Skeletal muscle tissue (tissue), 4 donors: ENCODE measurements around the gene LRRC1. TPM values are rescaled to one million over a fixed set of nuclear protein-coding genes. Genes with fewer than 3 reads are reported as not detected.

Experiments used
- H3K27ac ChIP-seq: one replicate; pipeline ENCODE4 v1.7.0; 2013; ENCODE audit warnings: mild to moderate bottlenecking, low read depth, low read length, inconsistent platforms
- H3K27me3 ChIP-seq, 3 donors: one replicate each; pipeline ENCODE4 v1.7.0; 2013; ENCODE audit warnings: low read length in 3 of 3; ENCODE audit not compliant: control insufficient read depth in 3 of 3, insufficient read depth in 3 of 3
- H3K36me3 ChIP-seq, 3 donors: one replicate each; pipeline ENCODE4 v1.7.0; 2013; ENCODE audit warnings: low read length in 3 of 3; ENCODE audit not compliant: control insufficient read depth in 3 of 3, insufficient read depth in 3 of 3
- H3K4me1 ChIP-seq, 3 donors: one replicate each; pipeline ENCODE4 v1.7.0; 2013; ENCODE audit warnings: low read length in 3 of 3, mild to moderate bottlenecking in 3 of 3; ENCODE audit not compliant: control insufficient read depth in 3 of 3, insufficient read depth in 3 of 3
- H3K4me3 ChIP-seq, 3 donors: one replicate each; pipeline ENCODE4 v1.7.0; 2013; ENCODE audit warnings: low read length in 3 of 3
- H3K9ac ChIP-seq, 3 donors: one replicate each; pipeline ENCODE4 v1.7.0; 2013; ENCODE audit warnings: low read length in 3 of 3, mild to moderate bottlenecking in 3 of 3, moderate library complexity in 2 of 3, low read depth in 1 of 3
- H3K9me3 ChIP-seq, 3 donors: one replicate each; pipeline ENCODE4 v1.7.0; 2013; ENCODE audit warnings: low read length in 3 of 3; ENCODE audit not compliant: control insufficient read depth in 3 of 3
- total RNA-seq: library from RNA; depleted of rRNA; stranded (reverse); fragments of >200 nt; gene quantifications from one replicate; pipeline ENCODE4 v1.2.3, GENCODE V29; 2014
- donor health status: Osteomylitis.

The LRRC1 gene
- total RNA-seq, 1 donor from 2014 or later = 3.7 TPM

DNA sequence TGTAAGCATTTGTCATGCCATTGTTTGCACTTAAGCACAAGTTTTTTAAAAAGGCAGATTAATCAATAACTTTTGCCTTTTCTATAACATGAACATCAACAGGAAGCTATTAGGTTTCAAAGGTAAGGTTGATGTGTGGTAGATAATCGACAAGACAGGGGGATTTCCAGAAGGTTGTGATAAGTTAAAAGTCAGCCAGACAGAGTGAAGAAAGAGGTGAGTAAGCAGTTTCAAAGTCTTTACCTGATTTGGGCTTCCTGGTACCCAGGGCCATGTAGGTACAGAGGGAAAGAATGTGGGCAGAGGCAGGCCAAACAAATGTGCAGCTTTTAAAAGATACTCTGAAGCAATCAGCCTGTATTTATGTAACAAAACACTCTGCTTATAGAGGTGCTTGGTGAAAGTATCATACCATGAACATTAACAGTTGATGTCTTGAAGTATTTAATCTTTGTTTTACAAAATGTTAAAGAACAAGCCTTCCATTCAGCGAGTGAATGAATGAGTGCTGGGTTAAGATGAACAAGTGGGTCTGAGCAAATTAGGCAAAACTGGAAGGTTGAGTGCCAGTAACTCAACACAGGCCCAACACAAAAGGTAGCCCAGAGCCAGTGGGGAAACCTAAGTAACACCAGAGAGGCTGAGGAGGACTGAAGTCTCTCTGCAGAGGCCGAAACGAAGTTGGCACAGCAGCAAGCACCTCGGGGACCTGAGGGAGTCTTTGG is 60.2 kb downstream of the LRRC1 start:
- Histone ChIP-seq H3K9me3 (no peaks in the 10 kb centered on the region), H3K36me3 (no peaks in the 10 kb centered on the region), H3K4me1 (peaks cover 0 to 3% (median 0%) of the 10 kb centered on the region in 3 donors), H3K4me3 (no peak overlapping the region), H3K27ac (no peak overlapping the region), H3K9ac (no peak overlapping the region), H3K27me3 (no peaks in the 10 kb centered on the region)

DNA sequence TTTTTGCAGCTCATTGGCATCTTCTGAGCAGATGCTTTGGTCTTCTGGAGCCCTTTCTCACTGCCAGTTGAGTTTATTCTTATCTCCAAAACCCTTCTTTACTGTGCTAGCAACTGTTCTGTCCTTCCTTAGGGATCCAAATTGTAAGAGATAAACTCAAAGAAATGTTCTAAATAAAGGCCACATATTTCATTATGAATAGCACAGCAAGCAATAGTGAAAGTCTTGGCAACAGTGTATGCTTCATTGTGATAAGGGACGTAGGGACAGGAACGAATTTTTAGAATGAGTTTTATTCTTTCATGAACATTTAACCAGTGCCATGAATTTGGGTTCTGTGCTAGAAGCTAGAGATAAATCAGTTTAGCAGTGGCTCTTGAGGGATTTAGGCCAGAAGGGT is 61.1 kb downstream of the LRRC1 start:
- no peaks in the 10 kb centered on the region for H3K36me3 ChIP-seq
- no peak overlapping the region for H3K27ac ChIP-seq
- H3K4me3 ChIP-seq = no peak overlapping the region
- no peaks in the 10 kb centered on the region for H3K9me3 ChIP-seq
- peaks cover 0 to 3% (median 0%) of the 10 kb centered on the region in 3 donors for H3K4me1 ChIP-seq
- no peaks in the 10 kb centered on the region for H3K27me3 ChIP-seq
- H3K9ac ChIP-seq = no peak overlapping the region

DNA sequence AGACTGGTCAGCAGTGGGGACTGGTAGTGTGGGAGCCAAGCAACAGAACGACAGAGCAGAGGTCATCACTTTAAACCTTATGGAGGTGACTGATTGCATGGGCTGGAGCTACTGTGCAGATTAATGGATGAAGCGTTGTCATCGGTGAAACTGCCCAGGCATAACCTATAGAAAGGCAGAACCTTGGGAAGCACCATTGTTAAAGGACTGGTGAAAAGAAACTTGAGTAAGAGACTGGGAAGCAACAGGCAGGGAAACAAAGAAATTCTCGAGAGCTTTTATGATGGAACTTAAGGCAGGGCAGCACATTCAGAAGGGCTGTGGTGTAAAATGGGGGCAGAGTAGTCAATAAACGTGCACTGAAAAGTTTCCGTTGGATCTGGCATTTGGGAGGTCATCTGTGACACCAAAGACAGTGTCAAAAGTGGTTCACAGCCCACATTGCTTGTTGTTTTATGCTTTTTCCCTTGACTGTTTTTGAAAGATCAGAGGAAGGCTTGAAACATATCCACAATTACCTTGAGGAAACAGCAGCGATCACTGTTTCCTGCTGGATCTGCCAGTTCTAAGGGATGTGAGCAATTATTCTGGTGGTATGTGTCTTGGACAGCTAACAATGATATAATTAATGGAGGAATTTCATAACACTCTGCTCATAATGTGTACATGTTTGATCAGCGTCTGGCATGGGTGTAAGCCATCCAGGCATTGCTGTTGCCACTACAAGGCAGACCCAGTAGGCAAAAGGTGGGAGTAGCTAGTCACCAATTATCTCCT is 62.7 kb downstream of the LRRC1 start:
- no peaks in the 10 kb centered on the region for H3K36me3 ChIP-seq
- no peak overlapping the region for H3K9ac ChIP-seq
- peaks cover 0 to 3% (median 0%) of the 10 kb centered on the region in 3 donors for H3K4me1 ChIP-seq
- no peak overlapping the region for H3K4me3 ChIP-seq
- H3K27ac ChIP-seq = no peak overlapping the region
- no peaks in the 10 kb centered on the region for H3K9me3 ChIP-seq
- no peaks in the 10 kb centered on the region for H3K27me3 ChIP-seq

DNA sequence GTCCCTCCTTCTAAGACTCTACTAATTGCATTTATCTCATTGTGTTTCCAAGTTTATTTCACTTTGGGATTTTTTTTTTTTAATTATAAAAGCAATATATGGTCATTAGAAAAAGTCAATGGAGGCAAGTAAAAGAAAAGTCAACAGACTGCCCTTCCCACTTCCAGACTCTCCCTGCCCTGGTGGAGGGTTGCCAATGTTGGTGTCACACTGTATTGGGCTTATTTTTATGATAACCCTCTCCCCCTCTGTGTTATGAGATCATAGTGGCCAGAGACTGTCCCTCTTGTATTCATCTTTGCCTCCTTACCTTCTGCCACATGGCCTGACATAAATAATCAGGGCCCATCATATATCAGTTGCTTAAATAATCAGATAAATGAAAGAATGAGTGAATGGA is 63.4 kb downstream of the LRRC1 start:
- no peak overlapping the region for H3K9ac ChIP-seq
- no peaks in the 10 kb centered on the region for H3K36me3 ChIP-seq
- H3K27ac ChIP-seq = no peak overlapping the region
- no peak overlapping the region for H3K4me3 ChIP-seq
- peaks cover 0 to 3% (median 0%) of the 10 kb centered on the region in 3 donors for H3K4me1 ChIP-seq
- no peaks in the 10 kb centered on the region for H3K9me3 ChIP-seq
- no peaks in the 10 kb centered on the region for H3K27me3 ChIP-seq

DNA sequence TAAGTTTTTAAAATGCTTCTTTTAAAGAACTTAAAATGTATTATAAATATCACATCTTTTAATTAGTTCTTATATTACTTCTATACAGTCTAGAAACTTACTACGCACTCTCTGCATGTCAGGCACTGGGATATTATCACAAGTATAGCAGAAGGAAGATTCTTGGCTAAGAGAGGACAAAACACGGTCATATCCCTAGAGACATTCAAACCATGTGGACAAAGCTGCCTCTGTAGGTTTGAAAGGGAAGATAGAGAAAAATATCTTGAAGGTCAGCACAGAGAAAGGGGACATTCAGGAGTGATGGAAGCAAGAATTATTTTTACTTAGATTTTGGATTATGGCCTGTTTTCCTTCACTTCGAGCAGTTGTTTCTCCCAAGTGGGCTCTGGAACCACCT is 64.1 kb downstream of the LRRC1 start:
- no peaks in the 10 kb centered on the region for H3K36me3 ChIP-seq
- H3K4me1 ChIP-seq = peaks cover 0 to 3% (median 0%) of the 10 kb centered on the region in 3 donors

DNA sequence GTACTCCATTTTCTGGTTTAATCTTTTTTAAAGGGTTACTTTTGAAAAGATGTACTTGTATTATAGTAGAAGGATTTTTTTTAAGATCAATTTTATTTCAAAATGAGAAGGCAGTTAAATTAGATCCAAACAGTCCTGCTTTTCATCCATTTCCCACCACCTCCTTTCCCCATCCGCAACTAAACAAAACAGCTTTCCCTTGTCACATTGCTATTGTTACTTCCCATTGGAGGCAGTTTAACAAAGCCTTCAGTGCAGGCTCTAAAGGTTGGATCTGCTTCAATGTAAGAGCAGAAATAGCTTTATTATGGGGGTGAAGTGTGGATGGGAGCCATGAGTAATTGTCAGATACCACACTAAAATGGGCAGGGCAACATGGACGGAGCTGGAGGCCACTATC is 65.7 kb downstream of the LRRC1 start:
- Histone ChIP-seq H3K4me1 (peaks cover 0 to 3% (median 0%) of the 10 kb centered on the region in 3 donors), H3K27me3 (no peaks in the 10 kb centered on the region), H3K9ac (no peak overlapping the region), H3K36me3 (no peaks in the 10 kb centered on the region), H3K4me3 (no peak overlapping the region), H3K27ac (no peak overlapping the region), H3K9me3 (no peaks in the 10 kb centered on the region)

More for the DNA sequence above, 64.1 kb downstream of the LRRC1 start:
- Histone ChIP-seq H3K9ac (no peak overlapping the region), H3K4me3 (no peak overlapping the region), H3K9me3 (no peaks in the 10 kb centered on the region), H3K27ac (no peak overlapping the region), H3K27me3 (no peaks in the 10 kb centered on the region)

DNA sequence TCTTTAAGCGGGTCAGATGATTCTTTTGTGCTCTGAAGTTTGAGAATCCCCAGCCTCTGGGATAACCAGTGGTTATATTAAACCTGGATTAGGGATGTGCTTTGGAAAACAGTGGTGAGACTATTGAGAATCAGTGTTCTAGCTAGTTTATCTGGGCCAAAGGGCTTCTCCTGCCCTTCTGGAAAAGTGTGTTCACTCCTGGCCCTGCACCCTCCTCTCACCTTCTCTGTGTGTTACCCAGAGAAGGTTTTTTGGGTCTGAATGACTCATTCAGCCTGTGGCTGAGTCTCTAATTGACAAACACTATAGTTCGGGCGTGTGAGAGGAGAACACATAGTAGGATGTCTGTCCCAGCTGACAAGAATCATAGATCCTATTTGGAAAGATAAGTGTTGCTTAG is 66.7 kb downstream of the LRRC1 start:
- Histone ChIP-seq H3K4me3 (no peak overlapping the region), H3K4me1 (peaks cover 0 to 1% (median 0%) of the 10 kb centered on the region in 3 donors), H3K9ac (no peak overlapping the region), H3K27ac (no peak overlapping the region), H3K27me3 (no peaks in the 10 kb centered on the region), H3K9me3 (no peaks in the 10 kb centered on the region), H3K36me3 (no peaks in the 10 kb centered on the region)

DNA sequence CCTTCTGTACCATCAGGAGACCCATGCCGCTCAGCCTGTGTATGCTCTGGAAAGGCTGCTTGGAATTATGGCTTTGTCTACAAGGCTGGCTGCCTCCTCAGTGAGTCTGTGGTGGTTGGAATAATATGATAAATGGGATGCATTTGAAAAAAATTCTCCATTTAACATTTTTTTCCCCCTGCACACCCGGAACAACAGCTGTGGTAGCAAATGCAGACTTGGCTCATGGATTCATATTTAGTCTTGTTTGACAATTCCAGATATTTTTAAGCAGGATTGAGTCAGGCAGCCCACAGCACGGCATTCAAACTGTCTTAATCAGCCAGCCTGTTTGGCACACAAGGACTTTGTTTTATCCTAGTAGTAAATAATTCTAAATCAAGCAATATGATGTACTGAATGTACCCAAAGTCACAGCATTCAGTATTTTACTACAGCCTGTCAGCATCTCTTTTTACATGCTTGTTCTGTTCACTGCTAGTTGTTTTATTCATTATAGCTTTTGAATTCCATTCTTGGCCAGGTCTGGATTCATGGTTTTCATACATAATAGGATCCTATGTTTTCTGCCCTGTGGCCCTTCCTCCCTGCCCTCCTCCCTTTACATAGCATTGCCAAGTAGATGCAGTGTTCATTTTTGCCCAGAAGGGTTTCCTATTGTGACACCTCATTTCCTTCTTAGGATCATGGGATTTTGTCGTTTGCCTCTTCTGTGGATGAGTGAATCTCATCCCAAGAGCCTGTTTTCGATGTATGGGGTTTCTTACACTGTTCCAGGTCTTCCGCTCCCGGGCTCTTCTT is 68.1 kb downstream of the LRRC1 start:
- no peak overlapping the region for H3K4me3 ChIP-seq
- no peak overlapping the region for H3K27ac ChIP-seq
- no peaks in the 10 kb centered on the region for H3K4me1 ChIP-seq
- no peaks in the 10 kb centered on the region for H3K9me3 ChIP-seq
- no peak overlapping the region for H3K9ac ChIP-seq
- no peaks in the 10 kb centered on the region for H3K36me3 ChIP-seq
- no peaks in the 10 kb centered on the region for H3K27me3 ChIP-seq

DNA sequence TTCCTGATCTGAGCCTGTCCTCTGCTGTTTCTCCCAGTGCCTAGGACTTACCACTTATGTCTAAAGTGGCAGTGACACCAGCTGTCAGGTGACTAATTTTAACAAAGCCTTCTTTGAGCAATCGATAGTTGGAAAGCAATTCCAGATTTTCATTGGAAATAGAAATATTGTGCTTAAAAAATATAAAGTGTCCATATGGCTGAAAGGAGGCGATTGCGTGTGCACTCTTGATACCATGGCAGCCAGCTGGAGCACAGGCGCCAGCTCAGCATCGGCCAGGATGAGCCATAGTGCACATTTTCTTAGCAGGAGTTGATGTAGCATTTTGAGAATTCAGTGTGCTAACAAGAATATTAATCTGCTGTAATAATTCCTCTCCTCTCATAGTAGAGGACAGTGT is 70.0 kb downstream of the LRRC1 start:
- Histone ChIP-seq H3K9me3 (no peaks in the 10 kb centered on the region), H3K27ac (no peak overlapping the region), H3K4me1 (no peaks in the 10 kb centered on the region), H3K9ac (no peak overlapping the region), H3K36me3 (no peaks in the 10 kb centered on the region), H3K4me3 (no peak overlapping the region), H3K27me3 (no peaks in the 10 kb centered on the region)

DNA sequence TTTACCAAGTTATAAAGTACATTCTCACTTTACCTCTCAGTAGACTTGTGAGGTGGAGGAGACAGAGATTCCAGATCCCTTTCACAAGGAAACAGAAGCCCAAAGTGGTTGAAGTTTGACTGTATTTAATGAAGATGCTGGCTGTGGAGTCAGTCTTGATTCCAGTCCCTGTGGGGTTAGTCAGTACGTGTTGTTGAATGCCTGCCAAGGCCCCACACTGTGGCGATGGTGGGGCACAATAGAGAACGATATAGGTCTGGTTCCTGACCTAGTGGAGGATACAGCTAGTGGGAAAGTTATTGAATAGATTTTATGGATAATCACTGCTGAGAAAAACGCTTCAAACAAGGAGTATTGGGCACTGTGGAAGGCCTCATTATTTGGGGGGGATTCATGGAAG is 71.4 kb downstream of the LRRC1 start:
- Histone ChIP-seq H3K9me3 (no peaks in the 10 kb centered on the region), H3K9ac (no peak overlapping the region), H3K36me3 (no peaks in the 10 kb centered on the region), H3K27ac (no peak overlapping the region), H3K4me3 (no peak overlapping the region), H3K27me3 (no peaks in the 10 kb centered on the region), H3K4me1 (no peaks in the 10 kb centered on the region)
